GM21825 (cell line): Measurements from ENCODE around the gene MINDY3.

Source experiments
- ATAC-seq: cut with Tn5 transposase; IDR thresholded peaks from one replicate; pipeline ENCODE4 v1.9.1; 2021; ENCODE audit warnings: mild to moderate bottlenecking, moderate library complexity; ENCODE audit not compliant: unreplicated experiment

Gene MINDY3

GRCh38 chr10:15808204-15808797 lies 52.0 kb downstream of the MINDY3 start:
- no peak for ATAC-seq

GRCh38 chr10:15805395-15806058 lies 54.8 kb downstream of the MINDY3 start:
- ATAC-seq = no peak

- no peak for ATAC-seq
Measured at GRCh38 chr10:15804109-15804508, 56.2 kb downstream of the MINDY3 start.

- ATAC-seq = no peak
Measured at GRCh38 chr10:15802375-15802949, 57.8 kb downstream of the MINDY3 start.

- ATAC-seq = no peak
Measured at GRCh38 chr10:15801641-15802040, 58.7 kb downstream of the MINDY3 start.

- ATAC-seq = no peak
Measured at GRCh38 chr10:15801147-15801546, 59.2 kb downstream of the MINDY3 start.

GRCh38 chr10:15797346-15797745 lies 63.0 kb downstream of the MINDY3 start:
- ATAC-seq = no peak

GRCh38 chr10:15796762-15797161 lies 63.5 kb downstream of the MINDY3 start:
- no peak for ATAC-seq

GRCh38 chr10:15796098-15796759 lies 64.1 kb downstream of the MINDY3 start:
- ATAC-seq = no peak

GRCh38 chr10:15795036-15795792 lies 65.1 kb downstream of the MINDY3 start:
- no peak for ATAC-seq

GRCh38 chr10:15794569-15794968 lies 65.7 kb downstream of the MINDY3 start:
- no peak for ATAC-seq

GRCh38 chr10:15793664-15794063 lies 66.6 kb downstream of the MINDY3 start:
- no peak for ATAC-seq

- no peak for ATAC-seq
Measured at GRCh38 chr10:15792777-15793176, 67.5 kb downstream of the MINDY3 start.

- ATAC-seq = no peak
Measured at GRCh38 chr10:15791816-15792524, 68.3 kb downstream of the MINDY3 start.

- ATAC-seq = no peak
Measured at GRCh38 chr10:15789793-15790525, 70.3 kb downstream of the MINDY3 start.

- ATAC-seq = no peak
Measured at GRCh38 chr10:15787426-15787825, 72.9 kb downstream of the MINDY3 start.

GRCh38 chr10:15784662-15785300 lies 75.5 kb downstream of the MINDY3 start:
- ATAC-seq = no peak

GRCh38 chr10:15783941-15784636 lies 76.2 kb downstream of the MINDY3 start:
- no peak for ATAC-seq

- ATAC-seq = no peak
Measured at GRCh38 chr10:15782851-15783250, 77.5 kb downstream of the MINDY3 start.
